HG03039 (cell line): ENCODE results near the gene GABBR2.

Experiments
- ATAC-seq: cut with Tn5 transposase; IDR thresholded peaks from one replicate; pipeline ENCODE4 v1.9.1; 2021; ENCODE audit warnings: mild to moderate bottlenecking, moderate library complexity; ENCODE audit not compliant: unreplicated experiment

GABBR2 gene

DNA sequence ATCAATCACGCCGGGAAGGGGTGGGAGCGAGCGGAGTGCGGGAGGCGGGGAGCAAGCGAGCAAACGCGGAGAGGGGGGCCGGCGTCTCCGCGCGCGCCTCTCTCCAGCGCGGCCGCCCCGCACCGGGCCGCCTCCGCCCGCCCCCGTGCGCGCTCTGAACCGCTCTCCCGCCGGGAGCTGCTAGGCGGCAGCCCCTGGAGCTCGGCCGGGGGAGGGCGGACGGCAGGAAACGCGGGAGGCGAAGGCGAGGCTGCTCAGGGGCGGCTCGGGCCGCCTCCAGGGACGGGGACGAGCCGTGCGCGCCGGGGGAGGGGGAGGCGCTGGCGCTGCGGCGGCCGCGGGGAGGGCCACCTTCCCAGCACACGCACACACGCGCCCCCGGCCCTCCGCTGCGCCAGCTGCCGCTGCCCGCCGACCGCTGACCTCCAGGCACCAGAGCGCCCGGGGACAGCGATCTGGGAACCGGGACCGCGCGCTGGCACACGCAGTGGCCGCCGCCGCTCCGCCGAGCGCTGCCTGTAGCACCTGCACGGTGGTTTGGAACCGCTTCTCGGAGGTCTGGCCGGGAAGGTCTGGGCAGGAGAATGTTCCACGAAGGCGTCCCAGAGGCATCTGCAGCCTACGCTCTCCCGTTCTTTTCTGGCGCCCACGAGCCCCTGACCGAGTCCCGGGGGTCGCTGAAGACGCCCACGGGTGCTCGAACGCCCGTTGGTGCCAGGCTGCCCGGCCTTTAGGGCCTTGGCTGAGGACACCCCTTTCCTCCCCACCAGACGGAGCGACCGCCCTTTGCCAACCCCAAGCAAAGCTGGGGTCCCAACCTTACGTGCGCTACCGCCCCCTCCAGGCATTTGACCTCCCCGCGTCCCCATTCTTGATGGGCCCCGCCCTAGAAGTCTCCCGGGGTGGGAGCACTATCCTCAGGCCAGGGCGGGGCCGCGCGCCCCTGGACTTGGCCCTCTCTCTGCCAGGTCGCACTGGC lies at the start of gene GABBR2:
GABBR2 (minus strand) TSS at position 3 of the 979 bp plus-strand sequence. CDS start 198 bp downstream, outside the sequence.
- ATAC-seq: no peak

DNA sequence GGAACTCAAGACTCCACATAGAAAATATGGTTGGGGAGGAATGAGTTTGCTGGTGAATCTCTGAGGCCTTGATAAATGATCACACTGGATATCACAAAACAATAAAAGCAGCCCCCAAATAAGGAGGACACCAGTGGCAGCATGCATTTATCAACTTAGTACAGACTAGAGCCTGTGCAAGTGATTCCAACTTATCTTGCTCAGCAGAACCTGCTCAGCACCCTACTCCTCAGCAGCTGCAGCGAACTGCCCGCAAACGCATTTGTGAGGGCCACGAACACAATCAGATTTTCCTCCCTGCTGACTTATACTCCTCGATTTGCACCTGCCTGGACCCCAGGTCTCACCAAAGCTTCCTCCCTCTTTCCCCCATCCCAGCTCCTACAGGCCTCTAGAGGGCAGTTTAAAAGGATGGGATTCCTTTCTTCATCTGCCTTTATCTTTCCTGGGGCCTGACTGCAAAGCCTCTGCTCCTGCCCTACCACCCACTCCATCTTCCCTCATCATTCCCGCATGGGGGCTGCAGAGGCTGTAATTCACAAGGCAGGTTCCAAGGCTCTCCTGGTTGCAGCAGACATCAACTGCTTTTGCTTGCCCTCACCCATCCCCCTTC lies 46.4 kb upstream of the GABBR2 start:
- ATAC-seq: no peak

DNA sequence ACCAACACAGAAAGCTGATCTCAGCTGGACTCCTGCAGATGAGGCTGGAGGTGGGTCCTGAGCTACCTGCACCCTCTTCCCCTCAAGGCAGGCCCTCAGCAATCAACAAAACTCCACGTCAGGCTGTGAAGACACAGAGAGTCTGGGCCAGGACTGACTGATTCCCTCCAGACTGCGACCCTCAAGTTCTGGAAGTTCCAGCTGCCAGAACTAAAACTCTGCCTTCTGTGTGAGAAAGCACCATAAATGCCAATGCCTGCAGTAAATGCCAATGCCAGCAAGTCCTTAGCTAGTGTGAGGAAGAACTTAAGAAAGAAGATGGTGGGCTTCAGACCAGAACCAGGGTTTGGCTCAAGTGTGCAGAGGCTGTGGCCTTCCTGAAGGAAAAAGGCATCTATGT lies 42.5 kb upstream of the GABBR2 start:
- no peak for ATAC-seq

DNA sequence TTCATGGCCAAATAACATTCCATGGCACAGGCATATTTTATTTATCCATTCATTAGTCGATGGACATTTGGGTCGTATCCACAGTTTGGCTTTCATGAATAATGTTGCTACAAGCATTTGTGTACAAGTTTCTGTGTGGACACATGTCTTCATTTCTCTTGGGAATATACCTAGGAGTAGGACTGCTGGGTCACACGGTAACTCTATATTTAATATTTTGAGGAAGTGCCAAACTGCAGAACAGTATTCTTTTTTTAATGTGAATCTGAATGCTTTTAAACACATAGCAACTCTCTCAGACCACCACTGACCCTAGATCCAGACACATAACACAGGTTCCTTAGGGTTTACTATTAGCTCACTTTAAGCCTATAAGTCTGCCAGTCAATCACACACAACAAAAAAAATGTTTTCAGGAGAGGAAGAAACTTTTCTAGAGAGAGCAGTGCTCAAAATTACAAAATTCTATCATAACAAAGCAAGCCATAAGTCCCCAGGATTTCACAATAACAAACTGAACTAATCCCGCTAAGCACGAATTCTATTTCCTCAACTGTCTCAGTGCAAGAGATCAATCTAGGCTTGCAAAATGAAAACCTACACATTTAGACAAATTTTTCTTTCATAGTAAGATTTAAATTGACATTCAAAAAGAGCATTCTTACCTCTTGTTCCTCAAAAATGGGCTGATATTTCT lies 41.8 kb upstream of the GABBR2 start:
- ATAC-seq: no peak

DNA sequence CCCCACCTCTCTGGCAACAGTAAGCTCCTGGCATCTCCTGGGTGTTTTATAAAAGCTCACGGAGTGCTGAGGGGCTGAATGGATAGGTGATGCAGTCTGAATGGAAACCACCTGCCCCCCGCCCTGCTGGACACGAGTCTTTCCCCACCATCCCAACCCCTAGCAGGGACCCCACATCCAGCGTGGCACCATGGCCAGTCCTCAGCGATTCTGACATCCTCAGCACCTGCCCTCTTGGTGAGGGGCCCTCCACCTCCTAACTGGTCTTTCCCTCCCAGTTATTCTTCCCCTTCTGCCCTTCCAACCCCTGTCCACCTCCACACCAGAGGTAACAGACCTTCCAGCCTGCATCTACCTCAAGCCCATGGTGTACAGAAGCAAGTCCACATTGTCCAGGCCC lies 38.7 kb upstream of the GABBR2 start:
- ATAC-seq: no peak

DNA sequence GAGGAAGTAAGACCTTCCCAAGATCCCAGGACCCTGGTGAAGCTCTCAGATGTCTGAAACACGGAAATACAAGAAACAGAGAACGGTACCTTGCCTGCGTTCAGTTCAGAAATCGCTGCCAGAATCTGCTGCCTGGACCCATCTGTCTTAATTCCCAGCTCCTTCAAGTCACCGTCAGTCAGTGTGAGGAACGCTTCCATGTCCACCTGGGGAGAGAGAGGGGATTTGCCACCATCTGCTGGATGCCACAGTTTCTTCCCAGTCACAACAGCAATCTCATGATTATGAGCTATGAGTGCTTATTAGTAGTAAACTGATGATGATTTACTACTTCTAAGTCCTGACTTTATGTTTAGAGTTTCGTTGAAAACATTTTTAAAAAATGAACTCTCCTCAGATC lies 36.7 kb upstream of the GABBR2 start:
- no peak for ATAC-seq

DNA sequence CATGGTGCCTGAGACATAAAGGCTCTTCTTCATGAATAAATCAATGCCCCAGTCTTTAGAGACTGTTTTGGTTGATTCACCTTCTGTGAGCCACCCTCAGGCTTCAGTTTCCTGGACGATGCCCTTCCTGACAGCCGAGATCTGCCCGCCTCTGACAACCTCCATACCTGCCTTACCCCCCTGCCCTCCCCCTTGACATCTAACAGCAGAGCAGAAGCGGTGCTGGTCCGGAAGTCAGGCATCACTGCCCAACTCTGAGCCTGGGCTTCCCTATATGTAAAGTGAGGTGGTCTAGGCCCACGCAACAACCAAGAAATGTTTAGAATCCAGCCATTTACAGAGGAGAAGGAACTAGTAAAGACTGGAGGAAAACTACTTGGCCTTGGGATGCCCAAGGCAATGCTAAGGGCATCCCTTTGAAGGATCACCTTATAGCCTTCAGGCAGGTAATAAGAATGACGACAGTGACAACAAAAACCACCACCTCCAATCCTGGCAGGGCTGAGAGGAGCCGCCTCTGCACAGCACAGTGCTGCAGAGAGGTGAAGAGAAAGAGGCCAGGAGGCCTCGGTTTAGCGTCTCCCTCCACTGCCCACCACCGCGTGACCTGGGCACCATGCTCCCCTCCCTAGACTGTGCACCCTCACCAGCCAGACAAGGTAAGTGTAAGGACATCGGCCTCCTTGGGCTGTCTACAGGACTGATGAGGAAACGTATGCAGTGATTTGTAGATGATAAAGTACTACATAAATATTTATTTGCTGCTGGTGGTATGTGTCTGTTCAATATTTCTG lies 35.3 kb upstream of the GABBR2 start:
- ATAC-seq: no peak

DNA sequence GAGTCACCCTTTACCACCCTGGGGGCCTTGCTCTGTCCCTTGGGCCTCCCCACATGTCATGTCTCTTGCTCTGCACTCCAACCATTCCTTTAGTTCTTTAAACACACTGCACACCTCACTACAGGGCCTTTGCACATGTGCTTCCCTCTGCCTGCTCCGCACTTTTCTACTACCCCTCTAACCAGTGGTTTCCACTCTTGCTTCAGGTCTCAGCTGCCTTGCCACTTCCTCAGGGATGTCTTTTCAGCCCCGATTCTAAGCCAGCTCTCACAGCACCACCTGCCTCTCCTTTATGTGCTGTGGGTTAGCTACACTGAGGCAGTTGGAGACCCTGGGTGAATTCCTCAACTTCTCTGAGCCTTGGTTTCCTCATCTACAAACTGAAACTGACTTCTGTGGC lies 34.6 kb upstream of the GABBR2 start:
- no peak for ATAC-seq

DNA sequence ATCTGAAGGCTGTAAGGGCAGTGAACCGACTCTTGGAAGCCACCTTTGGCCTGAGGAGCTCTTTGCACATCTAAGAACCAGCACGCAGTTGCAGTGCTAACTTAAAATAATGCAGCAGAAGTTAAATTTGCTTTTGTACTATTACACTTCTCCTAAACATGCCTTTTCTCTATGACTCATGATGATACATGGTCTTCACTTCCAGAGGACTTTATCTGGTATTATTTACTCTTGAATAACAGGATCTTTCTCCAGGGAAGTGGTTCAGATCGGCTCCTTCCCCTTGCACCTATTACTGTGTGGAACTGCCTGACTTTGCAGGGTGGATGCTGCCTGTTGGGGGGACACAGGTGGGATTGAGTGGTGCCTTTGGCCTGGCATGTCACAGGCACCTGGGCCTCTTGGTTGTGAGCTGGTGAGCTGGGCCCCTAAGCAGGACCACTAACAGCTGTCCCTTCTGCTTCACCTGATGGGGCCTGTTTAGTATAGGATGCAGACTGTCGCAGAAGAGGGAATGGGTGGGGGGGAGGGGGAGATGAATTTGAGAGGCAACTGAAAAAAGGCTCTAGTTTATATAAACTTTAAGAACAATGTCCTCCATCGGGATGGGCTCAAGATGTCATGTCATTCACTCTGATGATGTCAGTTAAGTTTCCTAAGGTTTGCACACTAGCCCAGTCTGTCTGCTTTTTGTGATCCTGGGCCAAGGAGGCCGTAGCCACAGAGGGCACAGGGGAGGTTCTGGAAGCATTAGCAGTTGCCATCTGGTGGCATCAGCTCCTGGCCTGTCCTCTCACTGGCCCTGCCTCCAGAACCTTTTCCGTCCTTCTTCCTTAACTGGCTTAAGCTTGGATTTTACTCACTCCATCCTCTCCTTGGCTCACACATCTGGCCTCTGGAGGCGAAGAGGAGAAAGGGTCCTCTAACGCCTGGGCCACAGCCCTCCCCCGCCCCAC lies 33.9 kb upstream of the GABBR2 start:
- no peak for ATAC-seq

DNA sequence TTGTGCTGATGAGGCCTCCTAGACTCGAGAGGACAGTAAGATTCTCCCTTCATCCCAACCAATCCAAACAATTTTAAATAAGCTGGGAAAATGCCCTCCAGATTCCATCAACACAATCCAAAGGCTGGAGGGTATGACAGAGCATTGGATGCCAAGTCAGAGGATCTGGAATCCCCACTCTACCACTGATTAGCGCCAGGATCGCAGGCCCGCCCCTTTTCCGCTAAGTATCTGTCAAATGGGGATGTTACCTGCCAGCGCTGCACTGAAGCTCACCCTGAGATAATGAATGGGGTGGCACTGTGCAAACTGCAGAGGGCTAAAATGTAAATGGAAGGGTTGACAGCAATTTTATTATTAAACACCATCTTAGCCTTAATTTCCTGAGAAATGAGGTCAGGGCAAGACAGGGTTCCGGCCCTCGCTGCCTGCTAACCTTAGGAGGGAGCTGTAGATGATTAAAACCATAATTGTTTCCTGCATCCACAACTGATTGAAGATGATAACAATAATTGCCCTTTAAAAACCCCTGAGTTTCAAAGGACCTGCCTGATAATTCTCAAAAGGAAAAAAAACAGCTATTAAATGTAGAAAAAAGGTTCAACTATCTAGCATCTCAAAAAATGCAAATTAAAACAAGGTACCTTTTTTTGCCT lies 31.6 kb upstream of the GABBR2 start:
- no peak for ATAC-seq

DNA sequence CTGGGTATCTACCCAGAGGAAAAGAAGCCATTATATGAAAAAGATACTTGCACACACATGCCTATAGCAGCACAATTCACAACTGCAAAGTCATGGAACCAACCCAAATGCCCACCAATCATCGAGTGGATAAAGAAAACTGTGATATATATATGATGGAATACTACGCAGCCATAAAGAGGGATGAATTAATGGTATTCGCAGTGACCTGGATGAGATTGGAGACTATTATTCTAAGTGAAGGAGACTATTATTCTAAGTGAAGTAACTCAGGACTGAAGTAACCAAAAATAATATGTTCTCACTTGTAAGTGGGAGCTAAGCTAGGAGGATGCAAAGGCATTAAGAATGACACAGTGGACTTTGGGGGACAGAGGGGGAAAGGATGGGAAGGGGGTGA lies 30.0 kb upstream of the GABBR2 start:
- no peak for ATAC-seq

DNA sequence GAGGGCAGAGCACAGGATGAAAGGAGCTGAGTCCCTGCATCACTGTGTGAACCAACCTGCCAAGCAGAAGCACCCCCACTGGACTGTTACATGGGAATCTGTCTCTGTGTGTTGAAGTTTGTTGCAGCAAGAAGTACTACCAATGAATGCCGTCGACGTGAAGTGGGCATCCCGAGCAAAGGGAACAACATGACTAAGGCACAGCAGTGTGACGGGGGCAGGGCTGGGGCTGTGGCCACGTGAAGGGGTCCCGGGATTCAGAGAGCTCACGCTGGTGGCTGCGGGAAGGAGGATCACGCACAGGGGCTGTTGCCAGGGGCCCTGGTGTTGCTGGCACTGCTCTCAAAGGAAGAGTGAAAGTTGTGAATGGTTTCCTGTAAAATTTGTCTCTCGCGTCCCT lies 27.5 kb upstream of the GABBR2 start:
- ATAC-seq: no peak

DNA sequence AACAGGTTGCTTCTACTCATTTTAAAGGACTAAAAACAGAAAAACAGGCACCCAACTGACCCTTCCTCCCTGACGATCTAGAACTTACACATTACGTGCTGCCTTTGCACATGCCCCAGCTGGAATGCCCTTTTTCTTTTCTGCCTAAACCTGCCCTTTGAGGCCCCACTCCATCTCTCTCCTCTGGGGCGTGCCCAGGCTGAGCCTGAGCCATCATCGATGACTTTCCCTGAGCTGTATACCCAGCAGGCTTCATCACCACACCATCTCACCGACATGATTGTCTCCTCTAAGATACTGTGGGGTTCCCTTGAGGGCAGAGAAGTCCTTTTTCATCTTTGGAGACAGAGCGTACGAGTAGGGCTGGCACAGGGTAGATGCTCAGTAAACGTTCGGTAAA lies 24.1 kb upstream of the GABBR2 start:
- ATAC-seq: no peak

DNA sequence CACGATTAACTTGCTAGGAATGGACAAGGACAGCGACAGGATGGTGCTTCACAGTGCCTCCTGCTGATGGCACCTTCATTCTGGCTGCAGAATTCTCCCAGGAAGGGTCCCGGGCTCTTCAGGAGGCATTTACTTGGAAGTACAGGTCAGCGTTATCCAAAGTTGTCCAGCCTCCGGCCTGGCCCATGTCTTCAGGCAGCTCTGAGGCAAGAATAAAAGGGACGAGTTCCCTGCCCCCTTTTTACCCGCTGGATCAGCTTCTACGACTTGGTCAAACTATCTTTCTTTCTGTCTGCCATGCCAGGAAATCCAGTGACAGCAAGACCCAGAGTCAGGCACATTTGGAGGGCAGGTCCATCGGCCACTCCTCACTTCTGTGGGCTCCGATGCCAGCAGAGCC lies 23.4 kb upstream of the GABBR2 start:
- no peak for ATAC-seq

DNA sequence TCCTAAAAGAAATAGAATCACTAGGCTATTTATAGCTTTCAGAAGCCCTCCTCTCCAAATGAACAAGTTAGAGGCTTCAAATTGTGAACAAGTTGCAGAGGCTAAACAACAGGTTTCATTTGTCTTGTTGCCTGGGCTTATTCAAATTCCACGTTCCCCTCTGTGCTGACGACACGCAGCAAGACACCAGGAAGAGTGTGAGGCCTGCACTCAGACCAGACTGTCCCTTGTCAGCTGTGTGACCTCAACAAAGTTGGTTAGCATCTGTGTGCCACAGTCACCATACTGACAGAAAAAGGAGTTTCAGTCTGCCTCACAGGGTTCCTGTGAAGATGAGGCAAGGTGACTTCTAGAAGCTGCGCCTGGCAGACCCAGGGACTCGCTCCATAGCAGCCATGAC lies 22.1 kb upstream of the GABBR2 start:
- ATAC-seq: no peak

DNA sequence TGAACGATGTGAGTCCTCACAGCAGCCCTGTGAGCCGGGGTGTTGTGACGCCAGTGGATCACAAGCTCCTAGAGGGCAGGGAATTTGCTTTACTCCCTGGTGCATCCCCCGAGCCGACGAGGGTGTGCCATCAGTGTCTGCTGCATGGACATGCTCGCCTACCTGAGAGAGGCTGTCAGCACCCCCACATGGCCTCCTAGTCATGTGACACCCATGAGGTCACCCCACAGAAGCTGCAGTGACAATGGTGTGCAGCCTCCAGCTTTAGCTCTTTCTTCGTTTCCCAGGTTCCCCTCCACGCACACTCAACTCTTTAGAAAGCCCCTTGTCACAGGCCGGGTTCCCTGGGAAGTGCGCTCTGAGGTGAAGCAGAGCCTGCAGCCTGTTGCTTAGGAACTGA lies 19.8 kb upstream of the GABBR2 start:
- ATAC-seq: no peak

DNA sequence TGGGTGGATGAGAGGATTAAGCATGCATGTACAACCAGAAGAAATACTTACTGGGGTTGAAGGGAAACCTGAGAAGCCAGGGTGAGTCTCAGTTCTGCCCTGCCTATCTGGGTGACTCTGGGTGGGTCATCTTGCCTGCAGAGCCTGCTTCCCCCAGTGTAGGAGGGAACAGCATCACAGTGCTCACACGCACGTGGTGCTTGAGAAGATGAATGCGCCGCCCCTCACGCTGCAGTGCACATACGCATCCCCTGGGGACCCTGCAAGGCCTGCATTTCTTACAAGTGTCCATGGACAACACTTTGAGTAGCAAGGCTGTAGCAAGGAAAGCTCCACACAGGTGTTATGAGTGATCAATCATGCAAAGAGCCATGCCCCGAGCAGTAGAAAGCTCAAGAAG lies 18.7 kb upstream of the GABBR2 start:
- ATAC-seq: no peak

DNA sequence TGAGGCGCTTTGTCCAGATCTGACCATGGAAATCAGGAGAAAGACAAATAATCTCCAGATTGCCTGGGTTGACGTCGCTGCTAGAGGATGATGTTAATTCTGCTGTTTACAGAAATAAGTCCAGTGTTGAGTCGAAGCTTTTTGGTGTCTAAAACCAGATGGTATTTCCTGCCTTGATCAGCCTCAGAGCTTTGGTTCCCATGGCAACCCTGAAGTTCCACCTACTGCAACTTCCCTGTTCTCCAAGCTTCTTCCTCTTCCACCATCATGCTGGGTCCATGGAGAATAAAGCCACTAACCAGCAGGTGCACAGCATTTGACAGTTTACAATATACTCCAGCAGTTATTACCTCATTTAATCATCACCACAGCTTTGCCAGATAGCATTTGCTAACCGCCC lies 18.0 kb upstream of the GABBR2 start:
- ATAC-seq: no peak

DNA sequence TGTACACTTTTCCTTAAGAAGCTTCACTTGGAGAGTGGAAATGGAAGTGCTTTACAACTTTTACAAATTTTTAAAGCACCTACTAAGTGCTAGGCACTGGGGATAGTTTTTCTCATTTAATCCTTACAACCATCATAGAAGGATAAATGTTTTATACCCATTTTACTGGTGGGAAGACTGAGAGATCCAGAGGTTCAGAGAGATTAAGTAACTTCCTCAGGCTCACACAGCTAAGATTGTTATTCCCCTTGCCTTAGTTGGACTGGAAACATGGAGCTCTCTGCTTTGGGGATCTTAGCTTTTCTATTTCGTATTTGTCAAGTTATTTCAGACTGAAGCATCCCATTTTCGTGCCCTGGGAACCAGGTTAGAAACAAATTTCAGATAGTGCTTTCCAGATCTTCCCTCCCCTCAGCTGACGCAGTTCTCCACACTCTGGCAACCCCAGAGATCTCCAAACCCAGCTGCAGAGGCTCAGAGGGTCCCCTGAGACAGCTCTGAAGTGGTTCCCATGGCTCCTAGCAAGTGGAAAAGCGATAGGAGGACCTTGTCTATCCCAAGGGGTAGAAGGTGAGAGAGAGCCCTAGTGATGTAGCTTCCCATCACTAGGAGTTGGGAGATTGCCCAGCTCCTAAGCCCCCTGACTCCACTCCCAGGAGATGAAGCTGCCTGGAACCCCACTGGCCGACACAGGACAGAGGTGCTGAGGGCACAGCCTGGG lies 16.2 kb upstream of the GABBR2 start:
- ATAC-seq: no peak
